WTC11 (cell line): Measurements from ENCODE around the gene VIM. TPM values are rescaled to one million over a fixed set of nuclear protein-coding genes. Genes with fewer than 3 reads are reported as not detected.

Experiments used
- ATAC-seq: fragments of 200-7000 bp; cut with Tn5 transposase; 2 replicates; pipeline ENCODE4 v1.10.0; 2021; ENCODE audit warnings: mild to moderate bottlenecking, moderate library complexity
- CTCF ChIA-PET: fragments of 300-600 bp; sonication (Branson Sonifier 250); formaldehyde crosslinking; loops from one replicate; lab custom pipeline; 2021; ENCODE audit warnings: antibody characterized with exemption; lab: Charles Lee
- POLR2A ChIA-PET: fragments of 350-600 bp; sonication (Branson Sonifier 250); formaldehyde crosslinking; loops from one replicate; lab custom pipeline; 2021; ENCODE audit warnings: antibody characterized with exemption; lab: Charles Lee
- DNase-seq: peaks from one replicate; pipeline ENCODE4 v3.0.0; 2021; ENCODE audit warnings: low spot score
- H3K27ac Mint-ChIP-seq: 2 replicates; pipeline ENCODE4 v1.8.0; 2021; ENCODE audit warnings: mixed read lengths
- H3K27me3 Mint-ChIP-seq: 2 replicates; pipeline ENCODE4 v1.8.0; 2021; ENCODE audit warnings: low read depth, mild to moderate bottlenecking, moderate library complexity, mixed read lengths
- H3K36me3 Mint-ChIP-seq: 2 replicates; pipeline ENCODE4 v1.8.0; 2021; ENCODE audit warnings: mixed read lengths
- H3K4me1 Mint-ChIP-seq: 2 replicates; pipeline ENCODE4 v1.8.0; 2022; ENCODE audit warnings: mixed read lengths
- H3K4me3 Mint-ChIP-seq: 2 replicates; pipeline ENCODE4 v1.8.0; 2021; ENCODE audit warnings: mild to moderate bottlenecking, moderate library complexity, mixed read lengths
- H3K9me3 Mint-ChIP-seq: 2 replicates; pipeline ENCODE4 v1.8.0; 2021; ENCODE audit warnings: mixed read lengths
- CREB1 ChIP-seq: sonication (generic); formaldehyde crosslinking; IDR thresholded peaks from 2 replicates; pipeline ENCODE4 v1.8.0; 2023; ENCODE audit warnings: mild to moderate bottlenecking, missing genetic modification reagents
- CTCF ChIP-seq: fragments of 200-600 bp; IDR thresholded peaks from 2 replicates; pipeline ENCODE4 v1.8.0; 2022; ENCODE audit warnings: antibody characterized with exemption
- E2F5 ChIP-seq: sonication (generic); formaldehyde crosslinking; IDR thresholded peaks from 2 replicates; pipeline ENCODE4 v1.8.1; 2022; ENCODE audit warnings: mild to moderate bottlenecking, moderate library complexity, missing genetic modification reagents
- ELF4 ChIP-seq: sonication (generic); formaldehyde crosslinking; IDR thresholded peaks from 2 replicates; pipeline ENCODE4 v1.8.1; 2022; ENCODE audit warnings: low read depth, mild to moderate bottlenecking, moderate library complexity, missing genetic modification reagents
- GRHL2 ChIP-seq: fragments of 250-450 bp; sonication (Bioruptor Pico); IDR thresholded peaks from 2 replicates; pipeline ENCODE4 v1.8.0; 2022; ENCODE audit warnings: mild to moderate bottlenecking, moderate library complexity; ENCODE audit not compliant: insufficient replicate concordance, severe bottlenecking
- MLX ChIP-seq: sonication (generic); formaldehyde crosslinking; IDR thresholded peaks from 2 replicates; pipeline ENCODE4 v1.8.1; 2023; ENCODE audit warnings: mild to moderate bottlenecking, missing genetic modification reagents, moderate library complexity
- MXD4 ChIP-seq: fragments of 250-450 bp; sonication (Bioruptor Pico); IDR thresholded peaks from 2 replicates; pipeline ENCODE4 v1.8.0; 2021; ENCODE audit warnings: mild to moderate bottlenecking, moderate library complexity, borderline replicate concordance
- NFE2L1 ChIP-seq: sonication (generic); formaldehyde crosslinking; IDR thresholded peaks from 2 replicates; pipeline ENCODE4 v1.8.1; 2023; ENCODE audit warnings: missing genetic modification reagents
- PRDM15 ChIP-seq: sonication (generic); formaldehyde crosslinking; IDR thresholded peaks from 2 replicates; pipeline ENCODE4 v1.8.0; 2022; ENCODE audit warnings: missing genetic modification reagents
- PREB ChIP-seq: sonication (generic); formaldehyde crosslinking; IDR thresholded peaks from 2 replicates; pipeline ENCODE4 v1.8.1; 2022; ENCODE audit warnings: mild to moderate bottlenecking, missing genetic modification reagents, moderate library complexity, borderline replicate concordance
- RELA ChIP-seq: sonication (generic); formaldehyde crosslinking; IDR thresholded peaks from 2 replicates; pipeline ENCODE4 v1.8.1; 2022; ENCODE audit warnings: missing genetic modification reagents, mild to moderate bottlenecking, borderline replicate concordance
- SMAD4 ChIP-seq: sonication (generic); formaldehyde crosslinking; IDR thresholded peaks from 2 replicates; pipeline ENCODE4 v1.8.0; 2022; ENCODE audit warnings: mild to moderate bottlenecking, missing genetic modification reagents
- STAT6 ChIP-seq: sonication (generic); formaldehyde crosslinking; conservative IDR thresholded peaks from 2 replicates; pipeline ENCODE4 v1.8.1; 2023; ENCODE audit warnings: mild to moderate bottlenecking, low read depth, missing genetic modification reagents, moderate library complexity
- TP53 ChIP-seq: sonication (generic); formaldehyde crosslinking; IDR thresholded peaks from 2 replicates; pipeline ENCODE4 v1.8.1; 2023; ENCODE audit warnings: mild to moderate bottlenecking, missing genetic modification reagents
- USF1 ChIP-seq: sonication (generic); formaldehyde crosslinking; IDR thresholded peaks from 2 replicates; pipeline ENCODE4 v1.8.0; 2022; ENCODE audit warnings: mild to moderate bottlenecking, missing genetic modification reagents
- ZNF263 ChIP-seq: sonication (generic); formaldehyde crosslinking; IDR thresholded peaks from 2 replicates; pipeline ENCODE4 v1.8.1; 2022; ENCODE audit warnings: low read depth, mild to moderate bottlenecking, moderate library complexity, missing genetic modification reagents
- ZNF416 ChIP-seq: fragments of 250-450 bp; sonication (Bioruptor Pico); IDR thresholded peaks from 2 replicates; pipeline ENCODE4 v1.9.0; 2021; ENCODE audit warnings: mild to moderate bottlenecking, inconsistent platforms
- total RNA-seq: library from RNA; stranded (reverse); gene quantifications from 3 replicates; pipeline ENCODE4 v1.2.3, GENCODE V29; 2021

VIM gene
- total RNA-seq, 1 experiment from 2014 or later: 74.1 TPM

- TF ChIP-seq PRDM15 (no peak), STAT6 (CRISPR knock-in tag) (no peak), ZNF416 (no peak)
Observed at GRCh38 chr10:17196573-17196972, 31.5 kb upstream of the VIM start (continued).

- TF ChIP-seq MLX (CRISPR knock-in tag): no peak
- TF ChIP-seq MXD4 (CRISPR knock-in tag): no peak
- peak; percentile 40; the same call in 1 of the 2 replicates for TF ChIP-seq ZNF263
- no peak for TF ChIP-seq RELA (CRISPR knock-in tag)
- peak overlapping the region; percentile 83 for H3K4me3 Mint-ChIP-seq
- H3K27me3 Mint-ChIP-seq: no peaks in the 10 kb centered on the region
- no peak for DNase-seq
- peaks cover 7% of the 10 kb centered on the region for H3K9me3 Mint-ChIP-seq
- POLR2A ChIA-PET: no interaction called here
- no peaks in the 10 kb centered on the region for H3K36me3 Mint-ChIP-seq
- CTCF ChIA-PET: interaction anchor here (0.6 to 1.0 kb wide), 2 partner anchors 31 to 407 kb away, joined by 3 to 4 read pairs; no protein-coding TSS in a partner anchor
- peak overlapping the region; percentile 87 for H3K27ac Mint-ChIP-seq
- peaks cover 57% of the 10 kb centered on the region for H3K4me1 Mint-ChIP-seq
- ATAC-seq: no peak
Observed at GRCh38 chr10:17199351-17199804, 28.7 kb upstream of the VIM start.

GRCh38 chr10:17200001-17200911 lies 27.8 kb upstream of the VIM start:
- CTCF ChIA-PET: interaction anchor here (0.5 to 1.7 kb wide), 4 partner anchors 15 to 30 kb away, joined by 3 to 20 read pairs (median 5); no protein-coding TSS in a partner anchor
- DNase-seq: no peak
- H3K4me1 Mint-ChIP-seq: peaks cover 57% of the 10 kb centered on the region

More at GRCh38 chr10:17200001-17200911, 27.8 kb upstream of the VIM start:
- Mint-ChIP-seq H3K4me3 (peak overlapping the region; percentile 83), H3K27me3 (no peaks in the 10 kb centered on the region), H3K27ac (peak overlapping the region; percentile 56), H3K36me3 (no peaks in the 10 kb centered on the region), H3K9me3 (peaks cover 2% of the 10 kb centered on the region)
- POLR2A ChIA-PET: interaction anchor here (1.6 kb wide), 1 partner anchor 383 kb away, joined by 6 read pairs; the partner anchor contains the start of gene RSU1
- TF ChIP-seq E2F5: no peak
- no peak for TF ChIP-seq SMAD4 (CRISPR knock-in tag)
- TF ChIP-seq GRHL2: no peak
- no peak for TF ChIP-seq CREB1 (CRISPR knock-in tag)
- TF ChIP-seq USF1 (CRISPR knock-in tag): no peak
- TF ChIP-seq NFE2L1 (CRISPR knock-in tag): no peak
- TF ChIP-seq ELF4 (CRISPR knock-in tag): no peak
- TF ChIP-seq CTCF: no peak
- TF ChIP-seq PREB (CRISPR knock-in tag): no peak
- no peak for TF ChIP-seq TP53 (CRISPR knock-in tag)
- no peak for ATAC-seq
